ENCODE measurements around the gene DLG2. TPM values are rescaled to one million over a fixed set of nuclear protein-coding genes. Genes with fewer than 3 reads are reported as not detected.

The DLG2 gene
- total and polyA plus RNA-seq, 9 of the 15 experiments (the other 6 are each of a cell fraction or from before 2014, with no cell fraction given): 0.52 to 1.6 (median 0.95) TPM

GRCh38 chr11:84381666-84382065, 1245.5 kb downstream of the DLG2 start:
- CTCF ChIA-PET (ENCODE audit: low intra/inter-chr PET ratio): no interaction called here
- in situ Hi-C loops (cut with MboI): no loop called here
- intact Hi-C loops (cut with micrococcal nuclease): loop anchor here (10.0 kb wide), 2 partner anchors 183 to 547 kb away; no protein-coding TSS in a partner anchor
- DNase-seq (ENCODE audit: extremely low read depth in 1 of 4, low spot score in 3 of 4): no peak
- FAIRE-seq: no peak
- H3K27me3 ChIP-seq (ENCODE audit: control insufficient read depth in 2 of 2, insufficient read depth in 2 of 2, low read length in 2 of 2): no peaks in the 10 kb centered on the region
- no peaks in the 10 kb centered on the region for H3K4me1 ChIP-seq (replicated peaks in 1 of 2; ENCODE audit: control insufficient read depth in 2 of 2, insufficient read depth in 2 of 2, low read length in 2 of 2)
- H3K36me3 ChIP-seq (ENCODE audit: control insufficient read depth, insufficient read depth, low read length): no peaks in the 10 kb centered on the region
- no peak overlapping the region for H3K4me3 ChIP-seq
- no peak overlapping the region for H2AFZ ChIP-seq (ENCODE audit: low read depth, low read length)
- WGBS (ENCODE audit: insufficient coverage, low coverage, missing lambda C conversion rate): 0% methylated on average over 1 of the region's 1 CpG
- H3K4me2 ChIP-seq (ENCODE audit: insufficient read depth, low read length): no peak overlapping the region
- H3K27ac ChIP-seq (ENCODE audit: extremely low read depth, low read depth, low read length): no peak overlapping the region
- BruUV-seq (replicated peaks): no TSS peak
- POLR2A ChIA-PET: no interaction called here
- H3K9ac ChIP-seq (ENCODE audit: insufficient read depth in 1 of 2, low read depth in 2 of 2, low read length in 2 of 2): no peak overlapping the region
- no peaks in the 10 kb centered on the region for H3K9me1 ChIP-seq (ENCODE audit: control insufficient read depth, insufficient read depth, low read length)
- H3K9me3 ChIP-seq (replicated peaks; ENCODE audit: control insufficient read depth, insufficient read depth, low read depth, low read length): peaks cover 2% of the 10 kb centered on the region; the same call in 1 of the 2 replicates
- H4K20me1 ChIP-seq (replicated peaks; ENCODE audit: control insufficient read depth, insufficient read depth, low read length): no peaks in the 10 kb centered on the region
- H3K79me2 ChIP-seq (ENCODE audit: control insufficient read depth, insufficient read depth, low read length): no peaks in the 10 kb centered on the region
- no peak for ATAC-seq
- TF ChIP-seq NCOA2 (IDR thresholded peaks at IDR 0.05; ENCODE audit: partially characterized antibody in 2 of 2): no peak
- TF ChIP-seq NFE2L1 (tag; IDR thresholded peaks at IDR 0.05; ENCODE audit: borderline replicate concordance, low read depth): no peak
- TF ChIP-seq GMEB1 (CRISPR knock-in tag; IDR thresholded peaks at IDR 0.05): no peak
- TF ChIP-seq NR4A1 (CRISPR knock-in tag; IDR thresholded peaks at IDR 0.05): no peak
- no peak for TF ChIP-seq NR4A1 (tag; IDR thresholded peaks at IDR 0.05)
- no peak for TF ChIP-seq MYBL2 (IDR thresholded peaks at IDR 0.05; ENCODE audit: low read depth)
- no peak for TF ChIP-seq MYBL2 (CRISPR knock-in tag; IDR thresholded peaks at IDR 0.05; ENCODE audit: borderline replicate concordance)
- TF ChIP-seq SMARCC2 (IDR thresholded peaks at IDR 0.05; ENCODE audit: low read depth): no peak
- no peak for TF ChIP-seq ZNF512 (tag; IDR thresholded peaks at IDR 0.05)
- TF ChIP-seq NFATC3 (IDR thresholded peaks at IDR 0.05): no peak
- TF ChIP-seq ZNF316 (IDR thresholded peaks at IDR 0.05): no peak
- no peak for TF ChIP-seq U2AF2 (optimal IDR thresholded peaks at IDR 0.05; ENCODE audit: low read depth, low read length)
- TF ChIP-seq FOXA3 (CRISPR knock-in tag; conservative IDR thresholded peaks at IDR 0.05 in 1 of 2, IDR thresholded peaks at IDR 0.05 in 1 of 2): no peak
- TF ChIP-seq SMC3 (conservative IDR thresholded peaks at IDR 0.05; ENCODE audit: insufficient read depth, low read depth, low read length): no peak
- TF ChIP-seq NR3C1 (CRISPR knock-in tag; IDR thresholded peaks at IDR 0.05): no peak
- no peak for TF ChIP-seq ZFP91 (CRISPR knock-in tag; IDR thresholded peaks at IDR 0.05)
- TF ChIP-seq RBM15 (IDR thresholded peaks at IDR 0.05; ENCODE audit: insufficient read depth, low read length): no peak

All from K562 (cell line).